Measurements from ENCODE around the gene CFAP92.

The CFAP92 gene

GRCh38 chr3:128946411-128946810 is 47.5 kb downstream of the CFAP92 start:
- no peak for DNase-seq (ENCODE audit: low read depth, low spot score)

GRCh38 chr3:128945878-128946175 is 48.0 kb downstream of the CFAP92 start:
- TF ChIP-seq EZH2 (IDR thresholded peaks at IDR 0.05) (no peak), FOXP2 (optimal IDR thresholded peaks at IDR 0.05; ENCODE audit: control extremely low read depth, extremely low read length, insufficient read depth) (no peak), POLR2AphosphoS5 (IDR thresholded peaks at IDR 0.05; ENCODE audit: borderline replicate concordance, low read depth, low read length) (no peak)
- Histone ChIP-seq H3K36me3 (ENCODE audit: insufficient read depth, low read length) (no peaks in the 10 kb centered on the region), H3K27ac (no peak overlapping the region), H3K4me3 (no peak overlapping the region), H3K9ac (ENCODE audit: insufficient read length) (no peak overlapping the region), H3K9me3 (ENCODE audit: low read depth, low read length) (no peaks in the 10 kb centered on the region)
- DNase-seq (ENCODE audit: low read depth, low spot score): no peak

More at GRCh38 chr3:128946411-128946810, 47.5 kb downstream of the CFAP92 start:
- no peaks in the 10 kb centered on the region for H3K36me3 ChIP-seq (ENCODE audit: insufficient read depth, low read length)
- no peak overlapping the region for H3K4me3 ChIP-seq
- TF ChIP-seq FOXP2 (optimal IDR thresholded peaks at IDR 0.05; ENCODE audit: control extremely low read depth, extremely low read length, insufficient read depth): no peak
- no peak for TF ChIP-seq POLR2AphosphoS5 (IDR thresholded peaks at IDR 0.05; ENCODE audit: borderline replicate concordance, low read depth, low read length)
- no peak for TF ChIP-seq EZH2 (IDR thresholded peaks at IDR 0.05)
- no peak overlapping the region for H3K27ac ChIP-seq
- H3K9me3 ChIP-seq (ENCODE audit: low read depth, low read length): no peaks in the 10 kb centered on the region
- H3K9ac ChIP-seq (ENCODE audit: insufficient read length): no peak overlapping the region

- no peak overlapping the region for H3K4me3 ChIP-seq
- DNase-seq (ENCODE audit: low read depth, low spot score): no peak
- no peak overlapping the region for H3K9ac ChIP-seq (ENCODE audit: insufficient read length)
- no peak for TF ChIP-seq EZH2 (IDR thresholded peaks at IDR 0.05)
- no peak overlapping the region for H3K27ac ChIP-seq
- H3K9me3 ChIP-seq (ENCODE audit: low read depth, low read length): no peaks in the 10 kb centered on the region
- no peaks in the 10 kb centered on the region for H3K36me3 ChIP-seq (ENCODE audit: insufficient read depth, low read length)
These were observed 48.6 kb downstream of the CFAP92 start for GRCh38 chr3:128945041-128945877.

- Histone ChIP-seq H3K4me3 (no peak overlapping the region), H3K9ac (ENCODE audit: insufficient read length) (no peak overlapping the region), H3K9me3 (ENCODE audit: low read depth, low read length) (no peaks in the 10 kb centered on the region), H3K36me3 (ENCODE audit: insufficient read depth, low read length) (no peaks in the 10 kb centered on the region), H3K27ac (no peak overlapping the region)
- DNase-seq (ENCODE audit: low read depth, low spot score): no peak
- TF ChIP-seq FOXP2 (optimal IDR thresholded peaks at IDR 0.05; ENCODE audit: control extremely low read depth, extremely low read length, insufficient read depth) (no peak), POLR2AphosphoS5 (IDR thresholded peaks at IDR 0.05; ENCODE audit: borderline replicate concordance, low read depth, low read length) (no peak), EZH2 (IDR thresholded peaks at IDR 0.05) (no peak)
These were observed 51.5 kb downstream of the CFAP92 start for GRCh38 chr3:128942161-128942952.

- H3K9ac ChIP-seq (ENCODE audit: insufficient read length): no peak overlapping the region
- no peak overlapping the region for H3K4me3 ChIP-seq
- no peak overlapping the region for H3K27ac ChIP-seq
- DNase-seq (ENCODE audit: low read depth, low spot score): no peak
- H3K36me3 ChIP-seq (ENCODE audit: insufficient read depth, low read length): no peaks in the 10 kb centered on the region
- no peaks in the 10 kb centered on the region for H3K9me3 ChIP-seq (ENCODE audit: low read depth, low read length)
- TF ChIP-seq FOXP2 (optimal IDR thresholded peaks at IDR 0.05; ENCODE audit: control extremely low read depth, extremely low read length, insufficient read depth) (no peak), EZH2 (IDR thresholded peaks at IDR 0.05) (no peak), POLR2AphosphoS5 (IDR thresholded peaks at IDR 0.05; ENCODE audit: borderline replicate concordance, low read depth, low read length) (no peak)
These were observed 53.6 kb downstream of the CFAP92 start for GRCh38 chr3:128940252-128940651.

DNA sequence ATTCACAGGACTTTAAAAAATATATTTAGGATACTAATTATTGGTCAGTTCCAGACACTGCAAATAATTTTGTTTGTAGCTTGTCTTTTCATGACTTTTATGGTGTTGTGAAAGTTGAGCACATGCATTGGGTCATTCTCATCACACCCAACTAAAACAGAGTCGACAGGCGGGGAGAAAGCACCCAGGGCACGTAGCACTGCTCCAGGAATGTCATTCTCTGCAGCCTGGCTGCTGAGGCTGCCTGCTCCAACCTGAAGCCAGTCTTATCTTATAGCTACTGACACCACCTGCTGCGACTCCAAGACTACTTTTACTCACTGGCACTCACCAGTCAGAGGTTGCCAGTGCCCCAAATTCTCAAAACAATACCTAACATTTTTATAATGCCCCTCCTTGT is 57.5 kb downstream of the CFAP92 start:
- no peak overlapping the region for H3K4me3 ChIP-seq
- no peak for DNase-seq (ENCODE audit: low read depth, low spot score)
- no peak overlapping the region for H3K27ac ChIP-seq
- TF ChIP-seq FOXP2 (optimal IDR thresholded peaks at IDR 0.05; ENCODE audit: control extremely low read depth, extremely low read length, insufficient read depth) (no peak), EZH2 (IDR thresholded peaks at IDR 0.05) (no peak), POLR2AphosphoS5 (IDR thresholded peaks at IDR 0.05; ENCODE audit: borderline replicate concordance, low read depth, low read length) (no peak)
- H3K36me3 ChIP-seq (ENCODE audit: insufficient read depth, low read length): no peaks in the 10 kb centered on the region
- H3K9ac ChIP-seq (ENCODE audit: insufficient read length): no peak overlapping the region
- no peaks in the 10 kb centered on the region for H3K9me3 ChIP-seq (ENCODE audit: low read depth, low read length)

DNA sequence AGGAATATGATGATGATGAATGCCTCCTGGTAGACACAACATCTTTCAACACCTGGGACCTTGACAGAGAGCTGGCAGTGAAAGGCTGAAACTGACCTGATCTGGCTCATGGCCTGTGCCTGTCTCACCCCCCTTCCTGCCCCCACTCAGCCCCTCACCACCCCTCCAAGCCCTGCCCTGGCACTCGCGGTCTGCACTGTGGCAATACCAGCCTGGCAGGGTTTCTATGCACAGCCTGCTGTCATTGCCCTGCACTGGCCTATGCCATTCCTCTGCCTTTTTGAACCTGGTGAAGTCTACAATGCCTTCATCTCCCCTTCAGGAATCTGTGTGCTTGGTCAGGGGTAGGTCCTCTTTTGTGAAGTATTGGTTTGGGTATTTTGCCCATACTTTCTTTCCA is 58.0 kb downstream of the CFAP92 start:
- no peak for DNase-seq (ENCODE audit: low read depth, low spot score)
- no peak for TF ChIP-seq FOXP2 (optimal IDR thresholded peaks at IDR 0.05; ENCODE audit: control extremely low read depth, extremely low read length, insufficient read depth)
- TF ChIP-seq EZH2 (IDR thresholded peaks at IDR 0.05): no peak
- TF ChIP-seq POLR2AphosphoS5 (IDR thresholded peaks at IDR 0.05; ENCODE audit: borderline replicate concordance, low read depth, low read length): no peak

DNA sequence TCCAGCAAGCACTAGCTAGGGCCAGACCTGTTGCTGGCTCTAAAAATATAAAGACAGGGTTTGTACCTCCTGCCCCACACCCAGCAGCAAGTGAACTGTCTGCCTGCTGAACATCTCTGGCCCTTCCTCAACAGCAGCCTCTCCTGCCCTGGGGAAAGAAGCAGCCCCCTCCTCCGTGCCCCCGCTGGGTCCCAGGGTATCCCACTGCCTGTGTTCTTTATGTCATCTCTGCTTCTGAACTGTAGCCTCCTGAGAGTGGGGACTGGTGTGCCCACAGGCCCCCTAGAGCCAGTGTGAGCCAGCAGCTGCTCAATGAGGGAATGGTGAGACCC is 60.0 kb downstream of the CFAP92 start:
- TF ChIP-seq EZH2 (IDR thresholded peaks at IDR 0.05) (no peak), FOXP2 (optimal IDR thresholded peaks at IDR 0.05; ENCODE audit: control extremely low read depth, extremely low read length, insufficient read depth) (no peak), POLR2AphosphoS5 (IDR thresholded peaks at IDR 0.05; ENCODE audit: borderline replicate concordance, low read depth, low read length) (no peak)
- Histone ChIP-seq H3K4me3 (no peak overlapping the region), H3K9me3 (ENCODE audit: low read depth, low read length) (no peaks in the 10 kb centered on the region; the same call in 1 of the 2 replicates), H3K9ac (ENCODE audit: insufficient read length) (no peak overlapping the region), H3K27ac (no peak overlapping the region), H3K36me3 (ENCODE audit: insufficient read depth, low read length) (no peaks in the 10 kb centered on the region)
- no peak for DNase-seq (ENCODE audit: low read depth, low spot score)

More for the DNA sequence above, 58.0 kb downstream of the CFAP92 start:
- H3K4me3 ChIP-seq: no peak overlapping the region
- H3K36me3 ChIP-seq (ENCODE audit: insufficient read depth, low read length): no peaks in the 10 kb centered on the region
- H3K27ac ChIP-seq: no peak overlapping the region
- H3K9me3 ChIP-seq (ENCODE audit: low read depth, low read length): no peaks in the 10 kb centered on the region
- H3K9ac ChIP-seq (ENCODE audit: insufficient read length): no peak overlapping the region

All from SK-N-MC (cell line).